Nasal cavity respiratory epithelium epithelial cell of viscerocranial mucosa (primary cell): ENCODE data around the gene PEMT. TPM values are rescaled to one million over a fixed set of nuclear protein-coding genes. Genes with fewer than 3 reads are reported as not detected.

ENCODE experiments used
- total RNA-seq: library from RNA; depleted of rRNA; stranded (reverse); fragments of >200 nt; gene quantifications from 2 replicates; pipeline ENCODE4 v1.2.3, GENCODE V29; 2014

The PEMT gene
- 30.3 and 31.4 TPM in 2 replicates for total RNA-seq

GRCh38 chr17:17591355-17592298 is at the start of gene PEMT:
PEMT (minus strand) TSS chr17:17591708; CDS start chr17:17591626, 82 bp downstream.

GRCh38 chr17:17496189-17497064 is 95.1 kb downstream of the PEMT start, which contains the start of gene RASD1:
RASD1 (minus strand) TSS chr17:17496395; CDS start chr17:17496181, 214 bp downstream.

GRCh38 chr17:17476865-17477467 is 114.5 kb downstream of the PEMT start, which contains the start of gene MED9:
MED9 (plus strand) TSS chr17:17477000; CDS start chr17:17477042, 42 bp downstream.

Other genes with a start within 250 kb of the PEMT start
- gene MED9, start 114.7 kb downstream of the PEMT start, total RNA-seq, result 7.9 and 11.1 TPM in 2 replicates
- gene RASD1, start 95.3 kb downstream of the PEMT start, total RNA-seq, result 0.14 and 0.68 TPM in 2 replicates
- 6.2 and 31.5 TPM in 2 replicates for gene RAI1, start 89.8 kb upstream of the PEMT start, total RNA-seq
- gene SREBF1, start 245.3 kb upstream of the PEMT start, total RNA-seq, result 53.0 and 99.3 TPM in 2 replicates